Measurements from ENCODE around the gene GALNT17. TPM values are rescaled to one million over a fixed set of nuclear protein-coding genes. Genes with fewer than 3 reads are reported as not detected.
"Not testable (repeated sequence)": the region's sequence is repeated elsewhere in the genome, so short reads cannot be mapped to it uniquely, and the experiment has no call there.

GALNT17 gene
- total RNA-seq, 1 donor, result not detected

- Histone ChIP-seq H3K9me3 (ENCODE audit: low read depth, low read length) (no peaks in the 10 kb centered on the region), H3K27me3 (ENCODE audit: insufficient read depth, low read length) (no peaks in the 10 kb centered on the region), H3K4me3 (ENCODE audit: low read length) (no peak overlapping the region), H3K4me1 (ENCODE audit: insufficient read depth, low read length) (no peaks in the 10 kb centered on the region)
These were observed 106.0 kb downstream of the GALNT17 start for GRCh38 chr7:71237945-71238344.

- Histone ChIP-seq H3K9me3 (ENCODE audit: low read depth, low read length) (no peaks in the 10 kb centered on the region), H3K27me3 (ENCODE audit: insufficient read depth, low read length) (no peaks in the 10 kb centered on the region), H3K4me1 (ENCODE audit: insufficient read depth, low read length) (no peaks in the 10 kb centered on the region), H3K4me3 (ENCODE audit: low read length) (no peak overlapping the region)
These were observed 106.8 kb downstream of the GALNT17 start for GRCh38 chr7:71238581-71239295.

- Histone ChIP-seq H3K27me3 (ENCODE audit: insufficient read depth, low read length) (no peaks in the 10 kb centered on the region), H3K4me3 (ENCODE audit: low read length) (no peak overlapping the region), H3K4me1 (ENCODE audit: insufficient read depth, low read length) (no peaks in the 10 kb centered on the region), H3K9me3 (ENCODE audit: low read depth, low read length) (no peaks in the 10 kb centered on the region)
These were observed 107.8 kb downstream of the GALNT17 start for GRCh38 chr7:71239586-71240268.

GRCh38 chr7:71243736-71244410, 111.9 kb downstream of the GALNT17 start:
- no peaks in the 10 kb centered on the region for H3K27me3 ChIP-seq (ENCODE audit: insufficient read depth, low read length)
- H3K4me1 ChIP-seq (ENCODE audit: insufficient read depth, low read length), result no peaks in the 10 kb centered on the region
- no peak overlapping the region for H3K4me3 ChIP-seq (ENCODE audit: low read length)
- no peaks in the 10 kb centered on the region for H3K9me3 ChIP-seq (ENCODE audit: low read depth, low read length)

- no peaks in the 10 kb centered on the region for H3K27me3 ChIP-seq (ENCODE audit: insufficient read depth, low read length)
- H3K9me3 ChIP-seq (ENCODE audit: low read depth, low read length), result no peaks in the 10 kb centered on the region
- no peaks in the 10 kb centered on the region for H3K4me1 ChIP-seq (ENCODE audit: insufficient read depth, low read length)
- no peak overlapping the region for H3K4me3 ChIP-seq (ENCODE audit: low read length)
These were observed 113.1 kb downstream of the GALNT17 start for GRCh38 chr7:71245038-71245437.

- H3K27me3 ChIP-seq (ENCODE audit: insufficient read depth, low read length), result no peaks in the 10 kb centered on the region
- no peak overlapping the region for H3K4me3 ChIP-seq (ENCODE audit: low read length)
- H3K4me1 ChIP-seq (ENCODE audit: insufficient read depth, low read length), result no peaks in the 10 kb centered on the region
- no peaks in the 10 kb centered on the region for H3K9me3 ChIP-seq (ENCODE audit: low read depth, low read length)
These were observed 119.8 kb downstream of the GALNT17 start for GRCh38 chr7:71251706-71252105.

- Histone ChIP-seq H3K9me3 (ENCODE audit: low read depth, low read length) (no peaks in the 10 kb centered on the region), H3K4me3 (ENCODE audit: low read length) (no peak overlapping the region), H3K27me3 (ENCODE audit: insufficient read depth, low read length) (no peaks in the 10 kb centered on the region)
These were observed 122.8 kb downstream of the GALNT17 start for GRCh38 chr7:71254751-71255150.

GRCh38 chr7:71255537-71256178, 123.7 kb downstream of the GALNT17 start:
- H3K27me3 ChIP-seq (ENCODE audit: insufficient read depth, low read length), result no peaks in the 10 kb centered on the region
- no peak overlapping the region for H3K4me3 ChIP-seq (ENCODE audit: low read length)
- no peaks in the 10 kb centered on the region for H3K9me3 ChIP-seq (ENCODE audit: low read depth, low read length)
- no peaks in the 10 kb centered on the region for H3K4me1 ChIP-seq (ENCODE audit: insufficient read depth, low read length)

More at GRCh38 chr7:71254751-71255150, 122.8 kb downstream of the GALNT17 start:
- H3K4me1 ChIP-seq (ENCODE audit: insufficient read depth, low read length), result no peaks in the 10 kb centered on the region

- Histone ChIP-seq H3K4me1 (ENCODE audit: insufficient read depth, low read length) (no peaks in the 10 kb centered on the region), H3K9me3 (ENCODE audit: low read depth, low read length) (no peaks in the 10 kb centered on the region), H3K4me3 (ENCODE audit: low read length) (no peak overlapping the region)
These were observed 129.1 kb downstream of the GALNT17 start for GRCh38 chr7:71261066-71261465.

GRCh38 chr7:71262834-71263233, 130.9 kb downstream of the GALNT17 start:
- H3K4me1 ChIP-seq (ENCODE audit: insufficient read depth, low read length); H3K27me3 ChIP-seq (ENCODE audit: insufficient read depth, low read length); H3K4me3 ChIP-seq (ENCODE audit: low read length); H3K9me3 ChIP-seq (ENCODE audit: low read depth, low read length): not testable (repeated sequence)

More at GRCh38 chr7:71261066-71261465, 129.1 kb downstream of the GALNT17 start:
- no peaks in the 10 kb centered on the region for H3K27me3 ChIP-seq (ENCODE audit: insufficient read depth, low read length)

GRCh38 chr7:71264005-71264404, 132.1 kb downstream of the GALNT17 start:
- Histone ChIP-seq H3K27me3 (ENCODE audit: insufficient read depth, low read length) (no peaks in the 10 kb centered on the region), H3K9me3 (ENCODE audit: low read depth, low read length) (no peaks in the 10 kb centered on the region), H3K4me1 (ENCODE audit: insufficient read depth, low read length) (no peaks in the 10 kb centered on the region), H3K4me3 (ENCODE audit: low read length) (no peak overlapping the region)

GRCh38 chr7:71266912-71267311, 135.0 kb downstream of the GALNT17 start:
- H3K9me3 ChIP-seq (ENCODE audit: low read depth, low read length), result no peaks in the 10 kb centered on the region

GRCh38 chr7:71267734-71268469, 136.0 kb downstream of the GALNT17 start:
- Histone ChIP-seq H3K9me3 (ENCODE audit: low read depth, low read length) (no peaks in the 10 kb centered on the region), H3K4me3 (ENCODE audit: low read length) (no peak overlapping the region), H3K27me3 (ENCODE audit: insufficient read depth, low read length) (no peaks in the 10 kb centered on the region), H3K4me1 (ENCODE audit: insufficient read depth, low read length) (no peaks in the 10 kb centered on the region)

More at GRCh38 chr7:71266912-71267311, 135.0 kb downstream of the GALNT17 start:
- Histone ChIP-seq H3K4me1 (ENCODE audit: insufficient read depth, low read length) (no peaks in the 10 kb centered on the region), H3K4me3 (ENCODE audit: low read length) (no peak overlapping the region), H3K27me3 (ENCODE audit: insufficient read depth, low read length) (no peaks in the 10 kb centered on the region)

GRCh38 chr7:71270558-71270957, 138.6 kb downstream of the GALNT17 start:
- H3K4me1 ChIP-seq (ENCODE audit: insufficient read depth, low read length), result no peaks in the 10 kb centered on the region
- H3K27me3 ChIP-seq (ENCODE audit: insufficient read depth, low read length), result no peaks in the 10 kb centered on the region
- H3K4me3 ChIP-seq (ENCODE audit: low read length), result no peak overlapping the region
- H3K9me3 ChIP-seq (ENCODE audit: low read depth, low read length), result no peaks in the 10 kb centered on the region

Data from mononuclear cell (primary cell).